HG02938 (cell line): ENCODE results near the gene UTP4.
"Not testable (repeated sequence)": the region's sequence is repeated elsewhere in the genome, so short reads cannot be mapped to it uniquely, and the experiment has no call there.

Source experiments
- ATAC-seq: cut with Tn5 transposase; IDR thresholded peaks from one replicate; pipeline ENCODE4 v1.9.1; 2021; ENCODE audit warnings: mild to moderate bottlenecking, moderate library complexity; ENCODE audit not compliant: unreplicated experiment

Gene UTP4

GRCh38 chr16:69109486-69110270 is 22.8 kb upstream of the UTP4 start:
- no peak for ATAC-seq

DNA sequence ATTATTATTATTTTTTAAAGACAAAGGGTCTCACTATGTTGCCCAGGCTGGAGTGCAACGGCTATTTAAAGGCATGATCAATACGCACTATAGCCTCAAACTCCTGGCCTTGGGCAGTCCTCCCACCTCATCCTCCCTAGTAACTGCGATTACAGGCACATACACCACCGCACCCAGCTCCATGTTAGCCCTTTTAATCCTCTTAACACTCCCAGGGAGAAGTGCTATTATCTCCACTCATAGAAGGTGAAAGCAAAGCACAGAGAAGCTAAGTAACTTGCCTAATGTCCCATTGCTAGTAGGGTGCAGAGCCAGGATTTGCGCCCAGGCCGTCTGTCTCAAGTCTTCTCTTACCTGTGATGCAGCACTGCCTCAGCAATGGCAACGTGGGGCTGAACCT is 22.0 kb upstream of the UTP4 start:
- ATAC-seq: no peak

- no peak for ATAC-seq
Observed at GRCh38 chr16:69111216-69111875, 21.1 kb upstream of the UTP4 start.

- ATAC-seq: no peak
Observed at GRCh38 chr16:69111876-69112230, 20.6 kb upstream of the UTP4 start.

DNA sequence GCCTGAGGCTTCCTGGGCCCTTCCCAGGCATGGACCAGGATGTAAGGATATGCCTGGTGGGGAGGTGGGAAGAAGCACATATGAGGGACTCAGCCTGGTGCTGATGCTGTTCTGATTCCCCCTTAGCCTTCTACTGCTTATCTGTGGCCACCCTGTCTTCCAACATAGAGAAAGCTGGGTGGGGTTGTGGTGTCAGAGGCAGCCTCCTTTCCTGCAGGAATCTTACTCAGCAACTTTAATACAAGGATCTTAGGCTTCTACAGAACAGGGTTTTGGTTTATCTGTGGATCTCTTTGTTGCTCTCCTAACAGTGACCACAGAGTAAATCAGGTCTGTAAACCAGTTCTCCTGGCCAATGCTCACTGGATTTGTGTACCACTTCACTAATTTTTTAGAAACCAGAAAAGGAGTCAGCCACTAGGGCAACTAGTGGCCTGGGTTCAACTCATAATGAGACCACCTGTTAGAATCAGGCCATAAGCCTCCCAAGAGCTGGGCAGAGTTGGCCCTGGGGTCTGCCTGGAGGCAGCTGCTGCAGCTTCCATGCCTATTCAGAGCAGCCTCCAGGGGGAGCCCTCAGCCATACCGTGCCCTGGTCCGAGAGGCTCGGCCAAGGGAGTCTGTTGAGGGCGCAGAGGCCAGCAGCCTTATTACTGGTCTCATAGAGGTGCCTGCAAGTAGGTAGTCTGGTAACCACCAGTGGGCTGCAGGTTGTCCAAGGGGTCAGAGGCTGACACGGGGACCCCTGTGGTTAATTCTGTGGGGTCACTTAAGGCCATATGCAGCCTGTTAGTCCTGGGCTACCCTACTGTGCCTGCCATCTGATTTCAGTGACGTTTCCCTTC is 19.9 kb upstream of the UTP4 start:
- ATAC-seq: no peak

- no peak for ATAC-seq
Observed at GRCh38 chr16:69113216-69113615, 19.2 kb upstream of the UTP4 start.

DNA sequence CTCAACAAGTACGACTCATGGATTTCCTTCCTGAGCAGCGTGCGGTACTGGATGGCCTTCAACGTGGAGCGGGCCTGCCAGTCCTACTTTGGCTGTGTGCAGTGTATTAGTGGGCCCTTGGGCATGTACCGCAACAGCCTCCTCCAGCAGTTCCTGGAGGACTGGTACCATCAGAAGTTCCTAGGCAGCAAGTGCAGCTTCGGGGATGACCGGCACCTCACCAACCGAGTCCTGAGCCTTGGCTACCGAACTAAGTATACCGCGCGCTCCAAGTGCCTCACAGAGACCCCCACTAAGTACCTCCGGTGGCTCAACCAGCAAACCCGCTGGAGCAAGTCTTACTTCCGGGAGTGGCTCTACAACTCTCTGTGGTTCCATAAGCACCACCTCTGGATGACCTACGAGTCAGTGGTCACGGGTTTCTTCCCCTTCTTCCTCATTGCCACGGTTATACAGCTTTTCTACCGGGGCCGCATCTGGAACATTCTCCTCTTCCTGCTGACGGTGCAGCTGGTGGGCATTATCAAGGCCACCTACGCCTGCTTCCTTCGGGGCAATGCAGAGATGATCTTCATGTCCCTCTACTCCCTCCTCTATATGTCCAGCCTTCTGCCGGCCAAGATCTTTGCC is 18.0 kb upstream of the UTP4 start:
- ATAC-seq: no peak

DNA sequence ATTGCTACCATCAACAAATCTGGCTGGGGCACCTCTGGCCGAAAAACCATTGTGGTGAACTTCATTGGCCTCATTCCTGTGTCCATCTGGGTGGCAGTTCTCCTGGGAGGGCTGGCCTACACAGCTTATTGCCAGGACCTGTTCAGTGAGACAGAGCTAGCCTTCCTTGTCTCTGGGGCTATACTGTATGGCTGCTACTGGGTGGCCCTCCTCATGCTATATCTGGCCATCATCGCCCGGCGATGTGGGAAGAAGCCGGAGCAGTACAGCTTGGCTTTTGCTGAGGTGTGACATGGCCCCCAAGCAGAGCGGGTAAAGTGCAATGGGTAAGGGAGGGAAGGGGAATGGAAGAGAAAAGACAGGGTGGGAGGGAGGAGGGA is 17.5 kb upstream of the UTP4 start:
- no peak for ATAC-seq

GRCh38 chr16:69115361-69115760 is 17.1 kb upstream of the UTP4 start:
- no peak for ATAC-seq

DNA sequence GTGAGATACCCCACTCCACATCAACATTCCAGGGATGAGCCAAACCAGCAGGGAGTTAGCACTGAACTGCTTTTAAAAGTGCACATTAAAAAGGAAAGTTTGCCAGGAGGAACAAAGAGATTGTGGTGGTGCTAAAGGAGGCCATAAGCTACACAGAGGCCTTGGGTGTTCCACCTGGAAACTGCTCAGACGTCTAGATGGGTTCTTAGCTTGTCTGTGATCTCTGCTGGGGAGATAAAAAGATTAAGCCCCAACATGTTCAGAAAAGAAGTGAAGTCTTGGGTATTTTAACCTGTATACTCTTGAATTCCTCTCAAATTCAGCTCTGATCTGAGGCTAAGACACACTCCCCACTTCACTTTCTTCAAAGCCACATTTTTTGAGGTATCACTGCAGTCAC is 16.6 kb upstream of the UTP4 start:
- no peak for ATAC-seq

DNA sequence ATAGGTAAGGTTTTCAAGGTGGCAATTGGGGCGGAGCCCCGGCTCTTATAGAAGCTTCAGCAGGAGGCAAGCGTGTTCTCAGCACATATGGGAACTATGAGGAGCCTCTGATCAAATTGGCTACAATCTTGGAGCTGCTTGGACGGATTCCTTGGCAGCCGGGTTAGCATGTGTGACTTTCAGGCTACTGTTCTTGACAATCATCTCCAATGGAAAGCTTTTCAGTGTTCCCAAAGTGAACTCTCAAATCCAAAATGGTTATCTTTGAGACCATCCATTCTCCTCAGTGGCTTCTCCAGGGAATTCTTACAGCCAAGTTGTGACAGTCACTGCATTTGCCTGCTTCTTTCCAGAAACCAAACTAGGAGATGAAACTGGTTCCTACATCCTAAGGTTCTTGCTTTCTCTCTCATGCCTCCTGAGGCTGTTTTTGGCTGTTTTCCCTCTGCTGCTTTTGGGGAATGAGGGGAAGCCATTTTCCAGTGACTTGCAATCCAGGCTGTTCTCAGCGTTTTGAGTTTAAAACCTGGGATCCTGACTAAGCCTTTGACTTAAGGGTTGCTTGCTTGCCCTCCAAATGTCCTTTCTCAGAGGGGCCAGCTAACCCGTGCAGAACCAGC is 16.1 kb upstream of the UTP4 start:
- ATAC-seq: no peak

DNA sequence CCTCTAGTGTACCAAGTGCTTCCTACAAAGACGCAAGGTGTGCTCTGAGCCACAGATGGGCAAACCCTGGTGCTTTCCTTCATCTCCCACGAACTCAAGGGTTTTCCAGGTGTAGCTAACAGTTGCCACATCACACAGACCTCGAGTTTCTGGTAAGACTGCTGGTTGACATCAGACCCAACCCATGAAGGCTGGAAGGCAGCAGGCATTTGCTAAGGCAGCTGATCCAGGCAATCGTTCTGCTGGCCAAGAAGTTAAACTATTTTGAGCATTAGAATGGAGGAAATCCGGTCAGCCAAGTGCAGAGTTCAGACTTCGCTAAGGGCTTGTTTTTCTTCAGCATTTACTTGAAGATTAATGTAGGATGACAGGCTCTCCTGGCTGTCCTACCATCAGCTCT is 15.5 kb upstream of the UTP4 start:
- ATAC-seq: no peak

GRCh38 chr16:69118468-69118867 is 14.0 kb upstream of the UTP4 start:
- ATAC-seq: no peak

- ATAC-seq: no peak
Observed at GRCh38 chr16:69118994-69119393, 13.5 kb upstream of the UTP4 start.

DNA sequence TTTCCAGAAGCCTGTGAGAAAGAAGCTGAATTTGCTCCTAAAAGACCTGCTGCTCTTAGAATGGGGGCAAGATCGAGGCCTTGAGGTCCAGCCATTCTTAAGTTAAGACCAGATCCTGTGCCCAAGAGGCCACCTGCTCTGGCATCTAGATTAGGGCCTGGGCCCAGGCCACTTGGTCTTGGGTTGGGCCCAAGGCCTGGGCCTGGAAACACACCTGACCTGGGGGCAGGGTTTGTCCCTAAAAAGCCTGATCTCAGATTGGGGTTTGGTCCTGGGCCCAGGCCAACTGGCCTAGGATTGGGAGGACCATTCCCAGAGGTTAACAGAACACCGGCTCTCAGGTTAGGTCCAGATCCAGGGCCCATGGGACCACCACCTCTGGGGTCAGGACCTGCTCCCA is 12.9 kb upstream of the UTP4 start:
- ATAC-seq: no peak

- no peak for ATAC-seq
Observed at GRCh38 chr16:69120096-69120664, 12.3 kb upstream of the UTP4 start.

- ATAC-seq: no peak
Observed at GRCh38 chr16:69123910-69124309, 8.5 kb upstream of the UTP4 start.

- not testable (repeated sequence) for ATAC-seq
Observed at GRCh38 chr16:69124406-69124805, 8.0 kb upstream of the UTP4 start.

- ATAC-seq: not testable (repeated sequence)
Observed at GRCh38 chr16:69124961-69125360, 7.5 kb upstream of the UTP4 start.

GRCh38 chr16:69126221-69126620 is 6.2 kb upstream of the UTP4 start:
- ATAC-seq: no peak

GRCh38 chr16:69126801-69127200 is 5.6 kb upstream of the UTP4 start:
- not testable (repeated sequence) for ATAC-seq
